ENCODE results near the gene FAM78B.

Gene FAM78B

GRCh38 chr1:166127003-166127402 is 39.8 kb downstream of the FAM78B start:
- TF ChIP-seq CTCF (IDR thresholded peaks at IDR 0.05; ENCODE audit: low read depth, low read length, missing control alignments) = no peak
- no peak overlapping the region for H3K4me3 ChIP-seq (ENCODE audit: low read depth, low read length)
- no peak for DNase-seq (ENCODE audit: low read depth)

DNA sequence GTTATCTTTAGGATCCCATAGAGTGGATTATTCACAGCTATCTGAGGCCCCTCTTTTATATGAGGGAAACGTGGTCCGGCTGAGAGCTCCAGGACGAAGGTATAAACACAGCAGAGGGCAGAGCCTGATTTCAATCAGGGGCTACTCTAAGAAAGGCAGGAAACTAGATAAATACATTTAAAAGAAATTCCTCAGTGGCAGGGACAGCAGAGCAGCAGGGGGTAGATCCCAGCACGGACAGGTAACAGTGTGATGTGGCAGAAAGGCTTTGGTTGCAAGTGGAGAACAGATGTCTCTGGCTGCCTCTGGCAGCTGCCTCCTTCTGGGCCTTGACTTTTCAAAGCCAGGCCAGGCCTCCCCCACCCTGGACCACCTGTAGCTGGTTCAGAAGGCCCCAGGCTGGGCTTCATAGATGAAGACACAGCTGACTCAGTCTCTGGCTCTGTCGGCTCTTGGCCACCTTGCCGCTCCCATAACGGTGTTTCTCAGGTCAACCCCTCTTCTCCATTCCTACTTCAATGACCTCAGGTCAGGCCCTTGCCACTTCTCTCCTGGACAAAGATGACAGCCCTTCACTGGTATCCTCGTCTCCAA is 43.8 kb downstream of the FAM78B start:
- no peak for TF ChIP-seq CTCF (IDR thresholded peaks at IDR 0.05; ENCODE audit: low read depth, low read length, missing control alignments)
- DNase-seq (ENCODE audit: low read depth) = no peak

GRCh38 chr1:166121010-166121409 is 45.8 kb downstream of the FAM78B start:
- no peak for DNase-seq (ENCODE audit: low read depth)
- H3K4me3 ChIP-seq (ENCODE audit: low read depth, low read length) = no peak overlapping the region
- no peak for TF ChIP-seq CTCF (IDR thresholded peaks at IDR 0.05; ENCODE audit: low read depth, low read length, missing control alignments)

More for the DNA sequence above, 43.8 kb downstream of the FAM78B start:
- no peak overlapping the region for H3K4me3 ChIP-seq (ENCODE audit: low read depth, low read length)

DNA sequence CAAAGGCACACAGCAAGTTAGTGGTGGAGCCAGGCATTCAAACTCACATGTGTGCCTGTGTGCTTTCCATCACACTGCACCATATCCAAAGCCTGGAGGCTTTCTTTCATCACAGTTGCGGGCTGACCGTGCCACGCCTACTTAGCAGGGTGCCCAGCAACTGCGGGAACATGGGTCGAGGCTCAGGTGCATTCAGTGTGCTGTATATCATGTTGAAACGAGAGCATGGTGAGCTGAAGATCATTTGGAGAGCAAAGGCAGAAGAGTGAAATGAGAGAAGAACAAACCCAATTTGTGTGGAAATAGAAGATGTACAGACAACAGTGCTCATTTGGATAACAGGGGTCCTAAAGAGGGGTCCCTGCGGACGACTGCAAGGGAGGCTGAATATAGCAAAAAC is 46.5 kb downstream of the FAM78B start:
- no peak for TF ChIP-seq CTCF (IDR thresholded peaks at IDR 0.05; ENCODE audit: low read depth, low read length, missing control alignments)
- H3K4me3 ChIP-seq (ENCODE audit: low read depth, low read length) = no peak overlapping the region
- no peak for DNase-seq (ENCODE audit: low read depth)

DNA sequence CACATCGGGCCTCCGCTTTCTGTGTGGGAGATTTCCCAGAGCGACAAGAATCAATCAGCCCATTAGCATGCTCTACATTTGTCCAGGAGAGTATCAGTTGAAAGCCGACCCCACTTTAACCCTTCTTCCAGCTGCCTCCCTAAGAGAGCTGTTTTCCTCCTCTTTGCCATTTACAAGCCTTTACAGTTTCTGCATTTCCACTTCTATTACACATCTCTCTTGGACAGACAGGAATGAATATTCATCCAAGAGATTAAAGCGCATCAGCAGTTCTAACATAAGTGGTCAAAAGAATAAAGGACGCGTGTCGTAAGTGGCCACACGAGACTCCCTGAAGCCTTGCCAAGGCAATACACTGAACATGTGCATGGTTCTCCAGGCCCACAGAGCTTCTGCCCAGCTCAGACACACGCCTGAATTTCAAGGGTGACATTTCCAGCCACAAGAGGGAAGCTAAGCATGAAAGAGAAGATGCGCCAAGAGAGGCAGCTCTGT is 47.3 kb downstream of the FAM78B start:
- no peak overlapping the region for H3K4me3 ChIP-seq (ENCODE audit: low read depth, low read length)
- no peak for TF ChIP-seq CTCF (IDR thresholded peaks at IDR 0.05; ENCODE audit: low read depth, low read length, missing control alignments)
- no peak for DNase-seq (ENCODE audit: low read depth)

DNA sequence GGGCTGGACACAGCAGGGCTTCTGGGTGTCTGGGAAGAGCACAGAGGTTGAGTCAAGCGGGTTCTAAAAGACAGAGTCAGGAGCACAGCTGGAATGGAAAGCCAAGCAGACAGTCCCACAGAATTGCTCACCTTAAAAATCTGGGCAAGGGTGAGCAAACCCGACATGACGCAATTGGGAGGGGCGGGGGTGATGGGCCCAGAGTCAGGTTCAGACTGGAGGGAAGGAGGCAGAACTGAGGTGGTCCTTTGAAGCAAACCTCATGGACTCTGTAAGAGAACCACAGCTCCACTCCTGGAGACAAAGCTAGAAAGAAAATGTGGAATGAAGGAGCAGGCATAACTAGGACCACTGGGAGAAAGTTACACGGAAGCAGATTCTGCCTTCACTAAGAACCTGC is 49.0 kb downstream of the FAM78B start:
- no peak for TF ChIP-seq CTCF (IDR thresholded peaks at IDR 0.05; ENCODE audit: low read depth, low read length, missing control alignments)
- DNase-seq (ENCODE audit: low read depth) = no peak
- no peak overlapping the region for H3K4me3 ChIP-seq (ENCODE audit: low read depth, low read length)

- H3K4me3 ChIP-seq (ENCODE audit: low read depth, low read length) = no peak overlapping the region
- no peak for TF ChIP-seq CTCF (IDR thresholded peaks at IDR 0.05; ENCODE audit: low read depth, low read length, missing control alignments)
- DNase-seq (ENCODE audit: low read depth) = no peak
Observed at GRCh38 chr1:166116026-166116425, 50.8 kb downstream of the FAM78B start.

Data from GM12864 (cell line).